Neural cell (in vitro differentiated cells): ENCODE measurements around the gene DAAM2. TPM values are rescaled to one million over a fixed set of nuclear protein-coding genes. Genes with fewer than 3 reads are reported as not detected.

Experiments
- H2AFZ ChIP-seq: fragments of 200-600, 300-800 bp; sonication (generic), shearing (Covaris generic); 2 replicates; pipeline ENCODE4 v1.6.0; 2014; ENCODE audit warnings: low read depth, mild to moderate bottlenecking, antibody characterized with exemption, low read length, moderate library complexity
- H3F3A ChIP-seq: fragments of 200-600 bp; shearing (Covaris generic); 2 replicates; pipeline ENCODE4 v1.6.1; 2016; ENCODE audit warnings: mild to moderate bottlenecking, moderate library complexity, mixed read lengths, antibody characterized with exemption, low read length; ENCODE audit not compliant: insufficient read depth, poor library complexity, severe bottlenecking
- H3K27ac ChIP-seq: fragments of 200-600, 300-800 bp; sonication (generic), shearing (Covaris generic); 2 replicates; pipeline ENCODE4 v1.5.1; 2014; ENCODE audit warnings: mild to moderate bottlenecking, low read length, moderate library complexity
- H3K27me3 ChIP-seq: fragments of 300-800, 200-600 bp; sonication (generic), shearing (Covaris generic); 2 replicates; pipeline ENCODE4 v1.6.0; 2014; ENCODE audit warnings: mild to moderate bottlenecking, low read depth, low read length, moderate library complexity; ENCODE audit not compliant: insufficient read depth
- H3K36me3 ChIP-seq: fragments of 300-800, 200-600 bp; sonication (generic), shearing (Covaris generic); 2 replicates; pipeline ENCODE4 v1.5.1; 2014; ENCODE audit warnings: mild to moderate bottlenecking, antibody characterized with exemption, low read length, moderate library complexity; ENCODE audit not compliant: insufficient read depth
- H3K4me2 ChIP-seq: fragments of 300-800, 200-600 bp; sonication (generic), shearing (Covaris generic); 2 replicates; pipeline ENCODE4 v1.6.0; 2014; ENCODE audit warnings: mild to moderate bottlenecking, low read length
- H3K4me3 ChIP-seq: fragments of 300-800, 200-600 bp; sonication (generic), shearing (Covaris generic); 2 replicates; pipeline ENCODE4 v1.5.1; 2014; ENCODE audit warnings: mild to moderate bottlenecking, low read length, moderate library complexity
- H3K79me2 ChIP-seq: fragments of 200-600 bp; shearing (Covaris generic); replicated peaks from 2 replicates; pipeline ENCODE4 v1.6.0; 2014; ENCODE audit warnings: mild to moderate bottlenecking, low read length, moderate library complexity; ENCODE audit not compliant: insufficient read depth
- H3K9ac ChIP-seq: fragments of 300-800, 200-600 bp; sonication (generic), shearing (Covaris generic); 2 replicates; pipeline ENCODE4 v1.6.1; 2016; ENCODE audit warnings: mild to moderate bottlenecking, low read length, mixed read lengths
- H3K9me2 ChIP-seq: fragments of 200-600 bp; shearing (Covaris generic); 2 replicates; pipeline ENCODE4 v1.6.1; 2016; ENCODE audit warnings: mild to moderate bottlenecking, low read length, mixed read lengths; ENCODE audit not compliant: insufficient read depth
- H3K9me3 ChIP-seq: fragments of 200-600, 300-800 bp; sonication (generic), shearing (Covaris generic); 2 replicates; pipeline ENCODE4 v1.6.1; 2016; ENCODE audit warnings: mild to moderate bottlenecking, mixed run types, low read length, moderate library complexity, mixed read lengths
- H4K20me1 ChIP-seq: fragments of 200-600 bp; shearing (Covaris generic); 2 replicates; pipeline ENCODE4 v1.6.1; 2016; ENCODE audit warnings: mild to moderate bottlenecking, mixed run types; ENCODE audit not compliant: insufficient read depth
- CTCF ChIP-seq: fragments of 450-650 bp; IDR thresholded peaks from 2 replicates; pipeline ENCODE4 v1.5.1; 2014; ENCODE audit warnings: antibody characterized with exemption, mild to moderate bottlenecking, moderate library complexity; ENCODE audit not compliant: poor library complexity, severe bottlenecking
- EZH2 ChIP-seq: fragments of 200-600, 300-800 bp; shearing (Covaris generic), sonication (generic); IDR thresholded peaks from 2 replicates; pipeline ENCODE4 v1.6.1; 2014; ENCODE audit warnings: antibody characterized with exemption, low read length, borderline replicate concordance, mild to moderate bottlenecking; ENCODE audit not compliant: insufficient read depth, poor library complexity, severe bottlenecking
- MXI1 ChIP-seq: fragments of 450-650 bp; conservative IDR thresholded peaks from 2 replicates; pipeline ENCODE4 v1.6.1; 2014; ENCODE audit warnings: antibody characterized with exemption, mild to moderate bottlenecking; ENCODE audit not compliant: poor library complexity, severe bottlenecking
- POLR2AphosphoS5 ChIP-seq: IDR thresholded peaks from 2 replicates; pipeline ENCODE4 v1.6.1; 2012
- RAD21 ChIP-seq: fragments of 450-650 bp; conservative IDR thresholded peaks from 2 replicates; pipeline ENCODE4 v1.6.1; 2014; ENCODE audit warnings: antibody characterized with exemption, mild to moderate bottlenecking, moderate library complexity
- REST ChIP-seq: IDR thresholded peaks from 2 replicates; pipeline ENCODE4 v1.6.1; 2012; ENCODE audit warnings: borderline replicate concordance
- SMC3 ChIP-seq: fragments of 450-650 bp; conservative IDR thresholded peaks from 2 replicates; pipeline ENCODE4 v1.6.1; 2014; ENCODE audit warnings: antibody characterized with exemption, mild to moderate bottlenecking, moderate library complexity; ENCODE audit not compliant: poor library complexity
- TAF1 ChIP-seq: IDR thresholded peaks from 2 replicates; pipeline ENCODE4 v1.6.1; 2012; ENCODE audit warnings: low read depth
- polyA plus RNA-seq: library from polyadenylated mRNA; depleted of rRNA; stranded (reverse); fragments of >200 nt; gene quantifications from 2 replicates; pipeline ENCODE4 v1.2.3, GENCODE V29; 2014

Gene DAAM2
- polyA plus RNA-seq, 1 donor from 2014 or later = 1.2 TPM

GRCh38 chr6:39941138-39941537 lies 149.0 kb downstream of the DAAM2 start:
- Histone ChIP-seq H4K20me1 (no peaks in the 10 kb centered on the region), H3K27ac (no peak overlapping the region), H3K36me3 (no peaks in the 10 kb centered on the region), H3F3A (no peaks in the 10 kb centered on the region), H3K9ac (no peak overlapping the region), H3K4me3 (no peak overlapping the region), H2AFZ (no peak overlapping the region), H3K27me3 (no peaks in the 10 kb centered on the region), H3K9me2 (no peaks in the 10 kb centered on the region), H3K79me2 (no peaks in the 10 kb centered on the region), H3K4me2 (no peak overlapping the region), H3K9me3 (no peaks in the 10 kb centered on the region)
- TF ChIP-seq REST (no peak), TAF1 (no peak), CTCF (no peak)

- H3K4me2 ChIP-seq = no peak overlapping the region
- no peaks in the 10 kb centered on the region for H3K36me3 ChIP-seq
- H3K79me2 ChIP-seq = no peaks in the 10 kb centered on the region
- no peaks in the 10 kb centered on the region for H3F3A ChIP-seq
- H3K9me3 ChIP-seq = no peaks in the 10 kb centered on the region
- H3K4me3 ChIP-seq = no peak overlapping the region
- H3K9me2 ChIP-seq = no peaks in the 10 kb centered on the region
- H3K27me3 ChIP-seq = no peaks in the 10 kb centered on the region
- no peaks in the 10 kb centered on the region for H4K20me1 ChIP-seq
- no peak overlapping the region for H3K9ac ChIP-seq
- no peak overlapping the region for H2AFZ ChIP-seq
- TF ChIP-seq CTCF (no peak), MXI1 (no peak), POLR2AphosphoS5 (no peak), RAD21 (no peak), EZH2 (no peak), REST (no peak), SMC3 (no peak), TAF1 (no peak)
- no peak overlapping the region for H3K27ac ChIP-seq
These were observed 149.6 kb downstream of the DAAM2 start for GRCh38 chr6:39941820-39942219.
